GM12874 (cell line): ENCODE results near the gene RCBTB2.

Experiments used
- TF ChIP-seq, protein P1 (sequence below): IDR thresholded peaks from 2 replicates; pipeline ENCODE4 v1.5.1; 2011; ENCODE audit warnings: low read depth, mild to moderate bottlenecking, control low read depth, low read length, moderate library complexity; ENCODE audit not compliant: insufficient read depth

The RCBTB2 gene

DNA sequence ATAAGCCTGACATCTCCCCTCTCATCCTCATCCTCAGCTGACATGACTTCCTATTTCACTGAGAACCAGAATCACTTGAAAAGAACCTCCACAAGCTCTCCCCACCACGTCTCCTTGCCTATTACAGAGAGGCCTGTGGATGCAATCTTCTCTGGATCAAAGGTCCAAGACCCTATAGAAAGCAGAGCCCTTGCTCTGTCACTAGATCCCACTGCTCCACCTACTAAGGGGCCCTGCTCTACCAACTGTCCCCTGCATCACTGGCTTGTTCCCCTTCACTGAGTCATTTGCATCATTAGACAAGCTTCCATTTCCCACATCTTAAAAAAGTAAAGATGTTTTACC, 40.8 kb downstream of the RCBTB2 start:
- TF ChIP-seq, protein P1, sequence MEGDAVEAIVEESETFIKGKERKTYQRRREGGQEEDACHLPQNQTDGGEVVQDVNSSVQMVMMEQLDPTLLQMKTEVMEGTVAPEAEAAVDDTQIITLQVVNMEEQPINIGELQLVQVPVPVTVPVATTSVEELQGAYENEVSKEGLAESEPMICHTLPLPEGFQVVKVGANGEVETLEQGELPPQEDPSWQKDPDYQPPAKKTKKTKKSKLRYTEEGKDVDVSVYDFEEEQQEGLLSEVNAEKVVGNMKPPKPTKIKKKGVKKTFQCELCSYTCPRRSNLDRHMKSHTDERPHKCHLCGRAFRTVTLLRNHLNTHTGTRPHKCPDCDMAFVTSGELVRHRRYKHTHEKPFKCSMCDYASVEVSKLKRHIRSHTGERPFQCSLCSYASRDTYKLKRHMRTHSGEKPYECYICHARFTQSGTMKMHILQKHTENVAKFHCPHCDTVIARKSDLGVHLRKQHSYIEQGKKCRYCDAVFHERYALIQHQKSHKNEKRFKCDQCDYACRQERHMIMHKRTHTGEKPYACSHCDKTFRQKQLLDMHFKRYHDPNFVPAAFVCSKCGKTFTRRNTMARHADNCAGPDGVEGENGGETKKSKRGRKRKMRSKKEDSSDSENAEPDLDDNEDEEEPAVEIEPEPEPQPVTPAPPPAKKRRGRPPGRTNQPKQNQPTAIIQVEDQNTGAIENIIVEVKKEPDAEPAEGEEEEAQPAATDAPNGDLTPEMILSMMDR: no peak

DNA sequence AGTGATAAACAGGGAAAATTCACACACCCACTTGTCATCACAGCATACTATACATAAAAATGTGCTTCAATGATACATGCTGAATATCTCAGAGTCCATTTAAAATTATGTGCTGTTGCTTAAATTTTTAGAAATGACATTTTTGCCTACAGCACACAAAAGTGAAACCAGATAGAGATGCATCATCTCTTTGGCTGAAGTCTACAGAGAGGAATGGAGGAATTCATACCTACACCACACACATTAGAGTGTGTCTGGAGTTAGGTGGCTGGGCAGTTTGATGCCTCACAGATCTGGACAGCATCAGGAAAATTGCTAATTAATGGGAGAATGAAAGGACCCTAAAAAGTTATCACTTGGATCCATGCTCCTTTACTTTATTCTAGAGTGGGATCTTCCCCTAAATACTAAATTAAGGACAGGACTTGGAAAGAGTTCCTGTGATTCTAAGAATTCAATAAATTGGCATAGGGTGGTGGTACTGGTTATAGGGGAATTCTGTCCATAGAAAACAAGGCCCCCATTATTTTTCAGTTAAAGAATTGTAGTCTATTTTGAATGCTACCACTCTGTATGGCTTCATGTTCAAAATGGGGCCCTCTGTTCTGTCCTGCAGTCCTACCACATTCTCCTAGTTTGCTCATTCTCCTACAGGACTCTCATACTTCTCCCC, 41.3 kb downstream of the RCBTB2 start:
- TF ChIP-seq, protein P1: no peak

DNA sequence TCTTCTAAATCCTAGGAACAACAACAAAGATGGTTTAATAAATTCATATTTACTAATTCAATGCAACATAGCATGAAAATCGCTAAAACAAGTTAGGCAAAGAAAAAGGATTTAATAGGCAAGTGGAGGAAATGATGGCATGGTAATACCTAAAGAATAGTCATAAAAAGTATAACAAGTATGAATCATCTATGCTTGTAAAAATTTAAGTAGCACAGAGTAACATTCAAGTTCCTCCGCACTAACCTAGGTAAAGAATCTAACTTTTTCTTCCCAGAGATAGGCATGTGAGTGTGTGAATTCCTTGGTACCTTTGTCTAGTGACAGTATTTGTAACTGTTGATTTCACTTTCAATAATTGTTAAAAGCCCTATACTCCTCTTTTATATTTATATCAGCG, 42.6 kb downstream of the RCBTB2 start:
- TF ChIP-seq, protein P1: no peak

DNA sequence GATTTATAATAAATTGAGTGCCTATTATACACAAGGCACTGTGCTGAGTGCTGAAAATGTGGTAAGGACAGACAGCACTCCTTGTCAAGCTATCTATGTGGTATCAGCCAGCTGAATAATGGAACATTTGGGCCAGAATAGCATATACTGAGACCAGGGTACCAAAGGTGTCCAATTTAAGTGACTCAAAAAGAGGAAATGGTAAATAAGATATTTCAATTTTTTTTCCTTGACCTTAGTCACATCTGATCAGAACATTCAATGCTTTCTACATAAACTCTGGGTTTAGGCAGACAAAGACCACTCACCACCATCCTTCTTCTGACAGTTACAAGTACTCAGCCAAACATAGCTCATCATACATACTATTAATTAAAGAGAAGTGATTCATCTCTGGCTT, 43.2 kb downstream of the RCBTB2 start:
- TF ChIP-seq, protein P1: no peak

DNA sequence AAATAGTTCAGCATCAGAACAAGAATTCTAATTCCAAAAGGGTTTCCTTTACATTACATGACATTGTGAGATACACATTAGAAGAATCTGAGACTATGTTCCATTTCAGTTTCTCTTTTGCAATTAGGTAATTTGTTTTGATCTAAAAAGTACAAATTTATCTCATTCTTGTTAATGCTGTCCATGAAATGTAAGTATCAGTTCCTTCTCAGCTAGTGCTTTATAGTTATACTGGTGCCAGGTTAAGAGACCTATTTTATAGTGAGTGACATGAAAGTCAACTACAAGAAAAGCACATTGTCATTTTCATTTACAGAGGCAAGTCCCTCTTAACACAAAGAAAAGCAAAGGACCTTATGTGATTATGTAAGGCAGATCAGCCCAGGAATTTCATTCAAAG, 43.9 kb downstream of the RCBTB2 start:
- TF ChIP-seq, protein P1: no peak

DNA sequence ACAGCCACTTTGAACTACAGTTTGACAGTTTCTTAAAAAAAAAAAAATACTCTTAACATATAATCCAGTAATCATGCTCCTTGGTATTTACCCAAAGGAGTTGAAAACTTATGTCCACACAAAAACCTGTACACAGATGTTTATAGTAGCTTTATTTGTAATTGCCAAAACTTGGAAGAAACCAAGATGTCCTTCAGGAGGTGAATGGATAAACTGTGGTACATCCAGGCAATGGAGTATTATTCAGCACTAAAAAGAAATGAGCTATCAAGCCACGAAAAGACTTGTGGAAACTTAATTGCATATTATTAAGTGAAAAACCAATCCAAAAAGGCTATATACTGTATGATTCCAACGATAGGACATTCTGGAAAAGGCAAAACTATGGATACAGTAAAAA, 44.9 kb downstream of the RCBTB2 start:
- TF ChIP-seq, protein P1: no peak

DNA sequence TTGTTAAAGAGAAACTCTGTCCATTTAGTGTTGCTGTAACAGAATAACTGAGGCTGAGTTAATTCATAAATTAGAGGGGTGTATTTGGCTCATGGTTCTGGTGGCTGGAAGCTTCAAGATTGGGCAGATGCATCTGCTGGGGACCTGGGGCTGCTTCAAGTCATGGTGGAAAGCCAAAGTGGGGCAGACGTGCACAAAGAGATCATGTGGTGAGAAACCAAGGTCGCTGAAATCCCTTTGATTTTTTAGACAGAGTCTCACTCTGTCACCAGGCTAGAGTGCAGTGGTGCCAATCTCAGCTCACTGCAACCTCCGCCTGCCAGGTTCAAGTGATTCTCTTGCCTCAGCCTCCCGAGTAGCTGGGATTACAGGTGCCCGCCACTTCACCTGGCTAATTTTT, 46.0 kb downstream of the RCBTB2 start:
- TF ChIP-seq, protein P1: no peak

DNA sequence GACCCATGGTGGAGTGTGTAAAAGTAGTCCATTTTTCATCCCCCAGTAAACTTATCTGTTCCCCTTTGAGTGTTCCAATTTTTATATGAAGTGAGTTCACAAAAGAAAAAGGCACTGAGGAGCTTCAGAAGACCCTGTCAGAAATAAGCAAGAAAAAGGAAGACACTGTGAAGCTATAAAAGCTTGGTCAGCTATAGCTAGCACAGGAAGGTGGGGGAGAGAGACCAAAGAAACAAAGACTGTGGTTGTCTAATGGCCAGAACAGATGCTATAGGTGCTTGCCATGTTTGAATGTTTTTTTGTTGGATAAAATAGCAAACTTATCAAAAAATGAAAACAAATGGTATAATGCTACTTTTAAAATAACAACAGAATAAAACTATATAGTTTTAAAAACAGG, 46.5 kb downstream of the RCBTB2 start:
- TF ChIP-seq, protein P1: no peak
